HG02763 (cell line): Measurements from ENCODE around the gene SPATA2.
"Not testable (repeated sequence)": the region's sequence is repeated elsewhere in the genome, so short reads cannot be mapped to it uniquely, and the experiment has no call there.

Experiments used
- ATAC-seq: cut with Tn5 transposase; IDR thresholded peaks from one replicate; pipeline ENCODE4 v1.9.1; 2021; ENCODE audit warnings: mild to moderate bottlenecking, moderate library complexity; ENCODE audit not compliant: unreplicated experiment

Gene SPATA2

DNA sequence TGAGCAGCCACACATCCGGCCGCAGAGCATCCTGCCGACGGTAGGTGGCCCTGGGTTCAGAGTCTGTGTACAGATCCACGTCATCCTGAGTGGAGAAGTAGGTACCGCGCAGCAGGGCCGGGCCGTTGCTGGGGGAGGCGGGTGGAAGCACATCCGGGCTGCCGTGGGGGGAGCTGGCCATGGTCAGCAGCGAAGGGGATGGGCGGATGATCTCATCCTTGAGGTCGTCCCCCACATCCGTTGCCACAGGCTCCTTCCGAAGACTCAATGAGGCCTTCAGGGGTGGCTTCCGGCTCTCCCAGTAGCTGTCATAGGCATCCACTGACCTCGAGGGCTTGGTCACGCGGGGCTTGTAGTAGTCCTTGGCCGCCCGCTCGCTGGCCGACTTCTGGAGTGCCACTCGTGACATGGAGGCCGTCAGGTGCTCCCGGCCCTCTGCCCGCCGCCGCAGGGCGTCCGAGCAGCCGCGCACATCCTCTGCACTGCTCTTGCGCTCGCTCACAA is 9.2 kb downstream of the SPATA2 start:
- ATAC-seq: no peak

- no peak for ATAC-seq
These were observed 9.8 kb downstream of the SPATA2 start for GRCh38 chr20:49905415-49906091.

- no peak for ATAC-seq
These were observed 10.7 kb downstream of the SPATA2 start for GRCh38 chr20:49904440-49905214.

GRCh38 chr20:49901588-49901987 is 13.7 kb downstream of the SPATA2 start:
- ATAC-seq: no peak

DNA sequence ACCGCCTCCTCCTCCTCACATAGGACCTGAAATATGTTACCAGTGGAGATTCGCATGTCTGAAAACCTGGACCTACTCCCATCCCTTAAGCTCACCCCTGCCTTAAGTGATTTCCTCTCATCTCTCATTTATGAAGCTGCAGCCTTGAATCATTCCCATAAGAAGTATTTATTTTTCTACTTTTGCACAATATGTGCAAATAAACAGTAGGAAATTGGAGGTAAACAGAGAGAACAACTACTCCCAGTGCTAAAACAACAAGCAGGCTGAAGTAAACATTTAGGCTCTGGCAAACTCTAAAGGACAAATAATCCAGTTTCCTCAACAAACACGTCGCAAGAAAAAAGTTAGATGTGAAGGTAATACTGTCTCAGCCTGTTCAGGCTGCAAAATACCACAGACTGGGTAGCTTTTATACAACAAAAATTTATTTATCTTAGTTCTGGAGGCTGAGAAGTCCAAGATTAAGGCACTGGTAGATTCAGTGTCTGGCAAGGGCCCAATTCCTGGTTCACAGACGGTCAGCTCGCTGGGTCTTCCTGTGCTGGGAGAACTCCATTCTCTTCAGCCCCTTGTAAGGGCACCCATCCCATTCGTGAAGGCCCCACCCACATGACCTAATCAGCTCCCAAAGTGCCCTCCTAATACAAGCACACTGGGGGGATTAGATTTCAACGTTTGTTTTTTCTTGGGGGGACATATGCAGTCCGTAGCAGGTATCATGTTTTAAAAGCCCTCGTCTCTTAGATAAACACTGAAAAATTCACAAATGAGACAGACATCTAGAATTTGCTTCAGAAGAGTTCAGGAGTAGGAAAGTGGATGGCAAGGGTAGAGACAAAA is 15.6 kb downstream of the SPATA2 start:
- no peak for ATAC-seq

DNA sequence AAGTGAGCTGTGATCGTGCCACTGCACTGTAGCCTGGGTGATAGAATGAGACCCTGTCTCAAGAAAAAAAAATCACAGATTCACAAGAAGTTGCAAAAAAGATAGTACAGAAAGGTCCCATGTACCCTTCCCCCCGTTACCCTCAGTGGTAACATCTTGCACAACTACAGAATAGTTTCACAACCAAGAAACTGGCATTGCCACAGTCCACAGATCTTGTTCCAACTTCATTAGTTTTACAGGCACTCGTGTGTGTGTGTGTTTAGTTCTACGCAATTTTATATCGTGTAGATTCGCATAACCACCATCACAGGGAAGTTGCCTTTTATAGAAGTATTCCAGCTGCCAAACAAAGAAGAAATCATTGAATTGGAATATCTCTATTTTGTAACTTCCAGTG is 19.1 kb downstream of the SPATA2 start:
- ATAC-seq: no peak

DNA sequence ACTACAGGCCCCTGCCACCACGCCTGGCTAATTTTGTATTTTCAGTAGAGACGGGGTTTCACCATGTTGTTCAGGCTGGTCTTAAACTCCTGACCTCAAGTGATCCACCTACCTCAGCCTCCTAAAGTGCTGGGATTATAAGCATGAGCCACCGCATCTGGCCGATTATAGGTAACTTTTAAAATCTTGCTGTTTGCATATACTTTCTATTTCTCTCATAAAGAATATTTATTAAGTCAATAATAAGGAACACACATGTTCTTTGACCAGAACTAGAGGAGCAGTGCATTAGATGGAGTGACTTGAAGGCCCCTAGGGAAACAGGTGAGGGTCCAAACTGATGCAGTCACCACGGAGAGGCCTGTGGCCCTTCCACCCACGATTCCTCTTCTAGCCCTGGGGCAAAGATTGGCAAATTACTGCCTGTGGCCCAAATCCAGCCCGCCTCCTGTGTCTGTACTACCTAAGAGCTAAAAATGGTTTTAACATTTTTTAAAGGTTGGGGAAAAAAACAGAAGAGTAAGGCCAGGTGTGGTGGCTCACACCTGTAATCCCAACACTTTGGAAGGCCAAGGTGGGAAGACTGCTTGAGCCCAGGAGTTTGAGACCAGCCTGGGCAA is 19.7 kb downstream of the SPATA2 start:
- not testable (repeated sequence) for ATAC-seq

DNA sequence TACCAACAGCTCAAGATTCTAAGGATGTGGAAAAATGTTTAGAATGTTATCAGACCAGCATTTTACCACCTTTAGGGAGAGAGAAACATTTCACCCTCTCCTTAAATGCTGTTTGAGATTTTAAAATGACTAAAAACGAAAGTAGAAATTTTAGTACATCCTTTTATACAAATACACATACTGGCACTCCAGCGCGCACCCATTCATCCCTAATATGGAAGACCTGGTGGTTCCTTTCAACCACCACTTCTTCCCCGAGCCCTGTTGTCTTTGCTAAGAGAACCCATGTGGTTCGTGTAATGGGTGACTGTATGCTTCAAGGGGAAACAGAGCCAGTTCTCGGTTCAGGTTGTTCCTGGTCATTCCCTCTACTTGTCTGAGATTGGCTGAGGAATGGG is 21.3 kb downstream of the SPATA2 start:
- ATAC-seq: no peak

- no peak for ATAC-seq
These were observed 21.9 kb downstream of the SPATA2 start for GRCh38 chr20:49893242-49894072.

DNA sequence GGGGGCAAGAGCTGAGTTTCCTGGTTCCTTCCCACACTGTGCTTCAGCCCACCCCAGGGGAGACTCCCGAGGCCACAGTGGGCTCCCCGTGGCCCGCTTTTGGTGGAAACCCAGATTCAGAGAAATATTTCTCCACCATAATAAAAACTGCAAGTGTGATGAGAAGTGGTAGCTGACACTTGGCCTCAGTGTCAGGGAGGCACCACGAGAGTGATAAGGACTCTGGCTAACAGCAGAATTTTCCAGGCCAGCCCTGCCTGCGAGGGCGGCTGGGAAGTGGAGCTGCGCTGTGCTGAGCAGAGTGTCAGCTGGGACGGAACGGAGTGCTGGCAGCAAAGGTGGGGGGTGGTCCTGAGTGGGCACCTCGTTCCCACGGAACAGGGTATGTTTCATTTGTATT is 22.5 kb downstream of the SPATA2 start:
- ATAC-seq: no peak

GRCh38 chr20:49892260-49892659 is 23.1 kb downstream of the SPATA2 start:
- no peak for ATAC-seq

- ATAC-seq: no peak
These were observed 23.7 kb downstream of the SPATA2 start for GRCh38 chr20:49891476-49892110.

DNA sequence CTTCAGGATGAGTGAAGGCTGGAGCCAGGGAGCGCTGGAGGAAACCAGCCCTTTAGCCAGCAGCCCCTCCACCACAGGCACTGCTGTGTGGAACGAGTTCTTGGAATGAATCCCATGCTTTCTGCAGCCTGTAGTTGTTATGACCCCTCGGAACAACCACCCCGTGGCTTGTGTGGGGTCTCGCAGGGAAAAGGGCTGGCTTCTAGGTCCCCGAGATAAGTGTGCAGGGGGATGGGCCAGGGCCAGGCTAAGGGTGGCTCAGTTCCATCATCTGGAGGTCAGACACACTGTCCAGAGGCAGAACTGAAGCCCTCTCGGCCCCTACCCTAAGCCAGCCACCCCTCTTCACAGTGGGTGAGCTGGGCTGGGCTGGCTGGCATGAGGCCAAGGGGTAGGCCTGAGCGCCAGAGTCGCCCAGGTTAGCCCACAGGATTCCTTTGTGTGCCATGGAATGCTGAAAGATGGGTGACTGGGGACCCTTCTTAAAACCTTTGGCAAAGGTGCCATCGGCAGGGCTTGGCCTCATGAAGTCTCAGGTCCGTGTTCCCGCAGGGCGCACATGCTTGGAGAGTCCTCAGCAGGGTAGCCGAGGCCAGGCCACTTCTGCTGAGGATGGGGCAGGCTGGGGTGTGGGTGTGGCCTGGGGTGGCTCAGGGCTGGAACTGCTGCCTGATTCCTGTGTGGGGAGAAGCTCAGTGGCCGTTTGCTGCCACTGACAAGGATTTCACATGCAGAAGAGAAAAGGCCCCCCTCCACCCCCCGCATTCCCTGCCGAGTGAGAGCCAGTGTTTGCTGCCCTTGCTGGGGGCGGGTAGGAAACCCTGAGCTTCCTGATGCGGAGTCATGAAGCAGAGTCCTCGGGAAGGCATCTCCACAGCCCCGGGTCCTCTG is 24.6 kb downstream of the SPATA2 start:
- ATAC-seq: no peak

DNA sequence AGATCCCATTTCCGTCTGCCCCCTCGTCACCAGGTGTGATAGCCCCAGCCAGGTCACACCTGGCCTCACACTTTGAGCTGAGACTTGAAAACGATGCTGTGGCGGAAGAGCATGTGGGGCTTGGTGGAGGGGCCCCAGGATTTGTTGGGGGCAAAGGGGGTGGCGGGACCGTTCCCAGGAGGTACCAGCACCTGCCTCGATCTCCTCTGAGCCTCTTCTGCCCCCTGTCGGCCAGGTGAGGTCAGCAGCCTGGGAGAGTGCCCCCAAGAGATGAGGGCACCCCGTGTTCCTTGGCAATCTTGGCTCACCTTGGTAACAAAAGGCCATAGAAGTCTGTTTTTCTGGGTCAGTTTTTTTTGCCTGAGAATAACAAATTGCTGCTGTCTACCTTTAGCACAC is 25.4 kb downstream of the SPATA2 start:
- no peak for ATAC-seq

- ATAC-seq: no peak
These were observed 26.1 kb downstream of the SPATA2 start for GRCh38 chr20:49889001-49889934.

DNA sequence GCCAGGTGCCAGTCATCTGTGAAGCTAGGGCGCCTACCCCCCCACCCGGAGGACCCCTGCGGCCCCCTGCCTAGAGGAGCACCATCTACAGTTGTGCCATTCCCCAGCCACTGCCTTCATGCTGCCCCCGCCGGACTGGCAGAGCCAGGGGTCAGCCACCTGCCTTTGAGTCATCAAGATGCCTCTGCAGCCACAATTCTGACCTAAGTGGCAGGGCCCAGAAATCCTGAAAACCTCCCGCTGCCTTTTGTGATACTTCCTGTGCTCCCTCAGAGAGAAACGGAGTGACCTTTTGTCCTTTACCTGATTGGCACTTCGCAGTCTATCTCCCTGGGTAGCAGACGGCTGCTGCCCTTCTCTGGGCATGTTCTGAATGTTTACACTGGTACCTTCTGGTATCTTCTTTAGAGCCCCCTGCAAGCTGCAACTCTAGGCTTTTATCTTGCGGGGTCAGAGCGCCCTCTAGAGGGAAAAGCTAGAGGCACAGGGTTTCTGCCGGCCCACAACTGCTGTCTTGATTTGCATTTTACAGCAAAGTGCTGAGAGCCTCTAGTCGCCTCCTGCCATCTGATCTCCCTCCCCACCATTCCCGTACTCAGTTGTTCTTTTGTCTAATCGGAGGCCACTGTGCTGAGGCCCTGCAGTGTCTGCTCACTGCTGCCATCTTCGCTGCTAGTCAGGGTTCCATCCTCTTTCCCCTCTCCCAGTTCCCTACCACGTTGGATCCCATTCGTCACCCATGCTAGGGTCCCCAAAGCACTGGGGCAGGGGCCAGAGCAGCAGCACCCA is 26.9 kb downstream of the SPATA2 start:
- ATAC-seq: no peak
